Esophagus muscularis mucosa (tissue), 3 donors: ENCODE results near the gene PLPP4.

Source experiments
- CTCF ChIP-seq, 3 experiments: fragments of 200-600 bp in 2 of 3; fragments of 450-650 bp in 1 of 3; sonication (generic) in 2 of 3; IDR thresholded peaks; one replicate each; pipeline ENCODE4 v1.5.1; 2017 to 2019; ENCODE audit warnings: antibody characterized with exemption in 3 of 3, mild to moderate bottlenecking in 2 of 3, moderate library complexity in 1 of 3
- POLR2A ChIP-seq: fragments of 450-650 bp; IDR thresholded peaks from one replicate; pipeline ENCODE4 v1.6.1; 2017; ENCODE audit warnings: antibody characterized with exemption, moderate library complexity, mild to moderate bottlenecking, low read depth
- POLR2AphosphoS5 ChIP-seq, 2 donors: sonication (generic); formaldehyde crosslinking; IDR thresholded peaks; one replicate each; pipeline ENCODE4 v1.6.1; 2017; ENCODE audit warnings: antibody characterized with exemption in 2 of 2

DNA sequence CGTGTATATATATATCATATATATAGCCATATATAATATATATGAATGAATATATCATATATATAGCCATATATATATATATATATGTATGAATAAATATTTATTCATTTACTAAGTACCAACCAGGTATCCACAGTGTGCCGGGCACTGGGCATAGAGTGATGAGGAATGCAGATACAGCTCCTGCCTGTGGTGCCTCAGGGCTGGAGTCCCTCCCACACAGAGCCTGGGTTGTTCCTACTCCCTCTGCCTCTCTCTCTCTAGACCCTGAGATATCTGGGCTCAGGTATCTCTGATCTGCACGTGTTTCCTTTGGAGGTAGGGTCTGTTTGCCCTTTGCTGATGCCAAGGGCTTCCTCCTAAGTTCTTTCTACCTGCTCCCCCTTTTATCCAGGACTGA is 1.4 kb upstream of the PLPP4 start:
- TF ChIP-seq CTCF (IDR thresholded peaks at IDR 0.05) (no peak), POLR2AphosphoS5 (IDR thresholded peaks at IDR 0.05) (no peak), POLR2A (no peak)
